CD4-positive, alpha-beta T cell treated with Interleukin-1 beta for 1 hour (primary cell): ENCODE results near the gene STAT4.

Experiments
- DNase-seq, 2 donors: peaks; one replicate each; pipeline ENCODE4 v3.0.0-alpha.2; 2020 to 2022

STAT4 gene, protein sequence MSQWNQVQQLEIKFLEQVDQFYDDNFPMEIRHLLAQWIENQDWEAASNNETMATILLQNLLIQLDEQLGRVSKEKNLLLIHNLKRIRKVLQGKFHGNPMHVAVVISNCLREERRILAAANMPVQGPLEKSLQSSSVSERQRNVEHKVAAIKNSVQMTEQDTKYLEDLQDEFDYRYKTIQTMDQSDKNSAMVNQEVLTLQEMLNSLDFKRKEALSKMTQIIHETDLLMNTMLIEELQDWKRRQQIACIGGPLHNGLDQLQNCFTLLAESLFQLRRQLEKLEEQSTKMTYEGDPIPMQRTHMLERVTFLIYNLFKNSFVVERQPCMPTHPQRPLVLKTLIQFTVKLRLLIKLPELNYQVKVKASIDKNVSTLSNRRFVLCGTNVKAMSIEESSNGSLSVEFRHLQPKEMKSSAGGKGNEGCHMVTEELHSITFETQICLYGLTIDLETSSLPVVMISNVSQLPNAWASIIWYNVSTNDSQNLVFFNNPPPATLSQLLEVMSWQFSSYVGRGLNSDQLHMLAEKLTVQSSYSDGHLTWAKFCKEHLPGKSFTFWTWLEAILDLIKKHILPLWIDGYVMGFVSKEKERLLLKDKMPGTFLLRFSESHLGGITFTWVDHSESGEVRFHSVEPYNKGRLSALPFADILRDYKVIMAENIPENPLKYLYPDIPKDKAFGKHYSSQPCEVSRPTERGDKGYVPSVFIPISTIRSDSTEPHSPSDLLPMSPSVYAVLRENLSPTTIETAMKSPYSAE

DNA sequence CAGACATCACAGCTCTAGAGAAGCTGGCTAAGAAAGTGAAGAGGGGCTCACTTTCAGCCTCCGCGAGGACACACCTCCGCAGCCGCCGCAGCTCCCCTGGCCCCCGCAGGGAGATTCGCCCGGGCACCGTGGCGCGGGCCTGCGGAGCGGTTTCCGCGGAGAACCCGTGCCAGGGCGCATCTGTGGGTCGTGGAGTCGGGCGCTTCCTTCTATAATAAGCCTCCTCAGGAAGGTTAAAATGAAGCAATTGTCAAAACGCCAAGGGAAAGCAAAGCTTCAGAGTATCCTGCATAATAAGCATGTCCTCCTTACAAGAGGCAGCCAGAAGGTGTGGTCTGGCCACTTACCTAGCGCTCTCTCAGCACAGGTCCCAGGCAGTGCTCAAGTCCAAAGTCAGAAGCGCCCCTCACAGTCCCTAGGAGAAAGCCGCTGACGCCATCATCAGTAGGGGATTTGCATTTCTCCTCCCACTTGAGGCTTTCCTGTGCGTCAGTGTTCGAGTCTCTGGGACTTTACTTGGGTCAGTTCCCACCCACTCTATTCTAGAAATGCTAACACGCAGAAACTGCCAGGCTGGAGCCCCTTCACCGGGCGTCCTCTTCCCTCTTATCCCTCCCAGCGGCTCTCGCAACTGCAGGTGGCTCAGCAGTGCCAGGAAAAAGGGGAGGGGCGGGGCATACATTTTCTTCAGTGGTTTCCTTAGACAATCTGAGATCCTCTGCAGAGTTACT, at the start of gene STAT4:
Gene STAT4, minus strand, starts transcription at position 395 of the 731 bp plus-strand sequence. CDS start 2,791 bp downstream, outside the sequence.
- peak; percentile 89 for DNase-seq

DNA sequence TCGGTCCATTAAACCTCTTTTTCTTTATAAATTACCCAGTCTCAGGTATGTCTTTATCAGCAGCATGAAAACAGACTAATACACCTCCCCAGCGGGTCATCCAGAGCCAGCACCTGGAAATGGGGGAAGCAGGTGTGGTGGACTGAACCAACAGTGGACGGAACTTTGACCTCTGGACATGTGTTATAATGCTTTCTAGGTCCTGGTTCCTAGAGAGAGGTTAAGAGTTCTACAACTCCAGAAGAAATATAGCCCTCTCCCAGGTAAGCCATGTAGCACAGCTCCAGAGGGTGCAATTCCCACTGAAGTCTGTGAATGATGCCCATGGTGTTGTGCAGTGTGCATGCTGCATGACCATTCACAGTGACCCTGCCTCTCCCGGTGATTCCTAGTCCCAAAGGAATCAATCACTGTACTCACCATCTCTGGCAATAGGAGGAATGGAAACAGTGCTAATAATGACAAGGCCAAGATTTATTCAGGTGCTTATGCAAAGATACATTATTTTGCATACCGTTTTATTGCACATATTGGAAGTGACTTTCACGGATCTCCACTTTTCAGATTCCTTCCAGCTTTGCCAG, 49.2 kb upstream of the STAT4 start:
- no peak for DNase-seq

DNA sequence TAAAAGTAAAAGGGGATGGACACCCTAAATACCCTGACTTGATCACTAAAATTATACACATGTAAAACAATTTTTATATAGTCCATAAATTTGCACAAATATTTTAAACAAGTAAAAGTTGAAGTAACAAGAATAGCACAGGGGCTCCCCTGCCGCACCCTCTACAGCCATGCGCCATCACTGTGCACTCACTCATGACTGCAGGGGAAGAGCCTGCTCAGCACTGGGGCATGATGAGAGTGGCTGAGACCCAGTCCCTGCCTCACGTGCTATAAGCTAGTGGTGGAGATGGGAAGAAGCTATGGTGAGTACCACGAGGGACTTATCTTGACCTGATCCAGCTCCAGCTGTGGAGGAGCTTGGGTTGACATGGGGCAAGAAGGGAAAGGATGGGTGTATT, 47.5 kb upstream of the STAT4 start:
- no peak for DNase-seq

DNA sequence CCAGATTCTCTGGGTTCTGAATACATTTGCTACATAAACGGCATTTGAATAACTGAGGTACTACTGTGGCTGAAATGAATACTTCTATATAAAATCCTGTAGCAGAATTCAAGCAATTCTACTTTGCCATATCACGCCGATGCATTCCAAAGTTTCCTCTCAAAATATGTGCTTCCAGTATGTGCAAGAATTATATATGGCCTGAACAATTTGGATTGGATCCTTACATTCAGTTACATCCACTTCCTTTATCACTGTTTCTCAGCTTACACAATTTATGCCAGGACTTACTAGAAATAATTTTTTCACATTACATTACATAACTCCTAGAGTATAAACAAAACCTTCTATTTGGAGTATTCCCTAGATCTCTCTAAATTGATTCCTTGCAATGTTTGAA, 46.3 kb upstream of the STAT4 start:
- DNase-seq, result no peak

DNA sequence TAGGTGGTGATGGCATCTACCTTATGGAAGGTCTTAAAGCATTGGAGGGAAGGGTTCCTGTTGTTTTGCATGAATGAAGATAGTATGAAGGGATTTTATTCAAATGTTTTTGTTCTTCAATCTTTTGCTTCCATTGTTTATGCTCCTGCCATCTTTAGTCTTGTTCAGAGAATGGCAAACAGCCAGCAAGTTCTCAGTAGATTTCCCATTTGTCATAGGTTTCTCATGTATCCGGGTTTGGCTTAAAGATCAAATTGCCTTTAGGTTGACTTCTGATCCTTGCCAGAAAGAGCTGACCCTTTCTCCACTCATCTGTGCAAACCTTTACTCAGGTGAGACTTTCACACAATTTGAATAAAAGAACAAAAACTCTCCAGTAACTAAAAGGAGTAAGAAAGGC, 44.2 kb upstream of the STAT4 start:
- DNase-seq, result no peak

DNA sequence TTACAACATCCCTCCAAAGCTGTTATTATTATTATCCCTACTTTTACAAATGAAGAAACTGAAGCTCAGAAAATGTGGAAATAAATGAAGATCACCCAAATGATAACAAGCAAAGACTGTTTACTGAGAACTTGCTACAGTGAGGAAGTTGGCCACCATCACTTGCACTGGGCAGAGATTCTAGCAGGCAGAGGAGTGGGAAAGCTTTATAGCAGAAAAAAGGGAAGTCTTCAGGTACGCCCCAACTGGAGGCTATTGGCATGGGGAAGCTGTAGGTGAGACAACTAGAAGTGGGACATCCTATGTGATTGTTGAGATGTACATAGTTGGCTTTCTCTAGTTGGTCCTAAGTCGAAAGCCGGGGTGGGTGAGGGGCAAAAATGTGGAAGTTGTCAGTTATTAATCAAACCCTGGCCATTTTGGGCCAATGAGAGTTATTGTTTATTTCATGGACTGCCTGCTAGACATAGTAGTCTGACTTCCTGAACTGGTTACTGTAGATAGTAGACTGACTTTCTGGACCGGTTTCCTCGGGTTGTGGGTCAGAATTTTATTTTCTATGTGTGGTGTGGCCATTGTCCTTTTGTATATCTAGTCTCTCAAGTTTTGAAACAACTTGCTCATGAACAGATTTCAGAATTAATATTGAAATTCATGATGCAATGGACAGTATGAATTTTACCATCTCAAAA, 40.2 kb upstream of the STAT4 start:
- no peak for DNase-seq

DNA sequence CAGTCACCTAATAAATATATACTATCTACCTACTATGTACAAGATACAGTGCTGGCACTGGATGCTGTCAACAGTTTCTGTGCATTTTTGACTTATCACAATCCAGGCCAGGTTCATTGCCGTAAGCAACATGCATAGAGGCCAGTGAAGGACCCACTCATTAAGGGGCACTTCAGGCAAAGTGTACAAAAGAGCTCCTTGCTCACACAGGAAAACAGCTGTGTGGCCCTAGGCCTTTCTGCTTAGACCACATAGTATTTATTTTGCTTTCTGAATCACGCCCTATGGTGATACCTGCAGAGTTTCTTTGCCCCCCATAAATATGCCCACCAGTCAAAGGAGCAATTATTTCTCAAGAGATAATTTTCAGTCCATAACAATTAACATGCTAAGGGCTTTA, 39.6 kb upstream of the STAT4 start:
- DNase-seq, result no peak

DNA sequence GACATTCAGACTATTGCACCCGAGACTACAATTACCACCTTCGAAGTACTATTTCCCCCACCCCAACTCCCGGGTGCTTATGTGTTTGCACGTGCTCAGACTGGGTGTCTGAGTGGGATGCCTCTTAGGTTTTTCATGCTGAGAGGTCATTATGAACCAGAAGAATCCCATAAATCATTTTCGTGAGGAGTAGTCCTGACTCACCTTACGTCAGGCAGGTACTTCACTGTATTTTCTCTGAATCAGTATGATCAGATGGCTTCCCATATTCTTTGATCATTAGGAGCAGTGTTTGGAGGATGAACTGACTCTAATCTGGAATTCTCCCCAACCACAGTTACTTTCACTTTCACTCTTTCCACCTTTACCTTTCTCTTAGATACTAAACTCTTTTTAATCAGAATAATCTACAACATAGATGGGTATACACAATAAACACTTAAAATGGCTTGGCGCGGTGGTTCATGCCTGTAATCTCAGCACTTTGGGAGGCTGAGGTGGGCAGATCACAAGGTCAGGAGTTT, 38.4 kb upstream of the STAT4 start:
- DNase-seq, result no peak

DNA sequence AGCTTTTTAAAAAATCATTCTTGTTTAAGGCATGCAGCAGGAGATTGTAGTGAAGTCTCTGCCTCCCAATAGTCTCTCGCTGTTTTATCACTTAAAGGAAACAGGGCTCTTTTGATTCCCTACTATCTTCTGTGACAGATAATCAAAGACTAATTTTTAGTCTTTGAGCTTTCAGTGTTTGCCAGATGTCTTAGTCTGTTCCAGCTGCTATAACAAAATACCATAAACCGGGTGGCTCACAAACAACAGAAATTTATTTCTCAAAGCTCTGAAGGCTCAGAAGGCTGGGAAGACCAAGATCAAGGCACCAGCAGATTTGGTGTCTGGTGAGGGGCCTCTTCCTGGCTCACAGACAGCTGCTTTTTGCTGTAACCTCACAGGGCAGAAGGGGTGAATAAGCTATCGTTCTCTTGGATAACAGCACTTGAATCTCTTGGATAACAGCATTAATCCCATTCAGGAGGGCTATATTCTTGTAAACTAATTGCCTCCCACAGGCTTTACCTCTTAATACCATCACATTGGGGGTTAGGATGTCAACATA, 37.8 kb upstream of the STAT4 start:
- DNase-seq, result no peak

DNA sequence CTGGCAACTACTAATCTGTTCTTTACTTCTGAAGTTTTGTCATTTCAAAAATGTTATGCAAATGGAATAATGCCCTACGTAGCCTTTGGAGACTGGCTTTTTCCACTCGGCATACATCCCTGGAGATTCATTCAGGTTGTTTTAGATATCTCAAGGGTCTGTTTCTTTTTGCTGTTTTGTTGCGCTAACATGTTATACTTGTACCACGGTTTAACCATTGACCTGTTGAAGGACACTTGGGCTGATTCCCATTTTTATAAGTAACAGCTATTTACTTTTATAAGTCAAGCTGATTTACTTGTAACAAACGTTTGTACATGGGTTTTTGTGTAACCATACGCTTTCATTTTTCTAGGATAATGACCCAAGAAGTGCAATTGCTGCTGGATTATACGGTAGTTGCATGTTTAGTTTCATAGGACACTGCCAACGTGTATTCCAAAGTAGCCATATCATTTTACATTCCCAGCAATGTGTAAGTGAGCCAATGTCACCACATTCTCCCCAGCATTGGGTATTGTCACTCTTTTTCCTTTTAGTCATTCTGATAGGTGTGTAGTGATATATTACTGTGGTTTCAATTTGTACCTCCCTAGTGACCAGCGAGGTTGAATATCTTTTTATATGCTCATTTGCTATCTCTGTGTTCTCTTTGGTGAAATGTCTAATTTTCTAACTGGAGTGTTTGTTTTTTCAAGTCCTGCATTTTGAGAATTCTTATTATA, 36.5 kb upstream of the STAT4 start:
- no peak for DNase-seq

DNA sequence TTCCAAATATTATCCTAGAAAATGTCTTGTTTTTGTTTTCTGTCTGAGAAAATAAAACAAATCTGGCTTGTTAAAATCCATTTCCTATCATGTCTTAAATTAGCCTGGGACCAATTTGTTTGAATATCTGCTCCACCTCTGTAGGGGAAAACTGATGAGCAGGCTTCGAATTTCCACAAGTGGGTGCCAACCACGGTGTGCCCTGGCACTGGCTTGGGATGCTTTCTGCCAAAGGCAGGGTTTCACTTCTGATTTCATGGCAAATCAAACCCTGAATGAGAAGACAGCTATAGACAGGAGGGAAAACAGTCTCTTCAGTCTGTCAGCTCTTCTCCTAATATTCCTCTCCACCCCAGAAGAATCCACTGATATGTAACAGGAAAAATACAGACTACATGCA, 33.7 kb upstream of the STAT4 start:
- DNase-seq, result no peak

DNA sequence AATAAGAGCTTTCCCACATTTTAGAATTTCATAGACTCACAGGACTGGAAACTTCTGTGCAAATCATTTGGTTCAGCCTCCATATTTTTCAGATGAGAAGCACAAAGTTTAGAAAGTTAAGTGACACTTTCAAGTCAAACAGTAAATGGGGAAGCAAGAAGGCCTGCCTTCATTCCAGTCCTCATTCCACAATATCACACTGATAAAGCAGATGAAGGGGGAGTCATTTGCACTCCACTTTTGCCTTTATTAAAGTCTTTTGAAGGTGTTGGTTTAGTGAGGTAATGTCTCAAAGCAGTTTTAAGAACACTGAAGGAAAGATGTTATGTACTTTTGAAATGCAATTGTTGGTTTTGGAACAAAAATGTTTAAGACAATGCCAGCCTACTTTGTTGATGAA, 32.7 kb upstream of the STAT4 start:
- no peak for DNase-seq

DNA sequence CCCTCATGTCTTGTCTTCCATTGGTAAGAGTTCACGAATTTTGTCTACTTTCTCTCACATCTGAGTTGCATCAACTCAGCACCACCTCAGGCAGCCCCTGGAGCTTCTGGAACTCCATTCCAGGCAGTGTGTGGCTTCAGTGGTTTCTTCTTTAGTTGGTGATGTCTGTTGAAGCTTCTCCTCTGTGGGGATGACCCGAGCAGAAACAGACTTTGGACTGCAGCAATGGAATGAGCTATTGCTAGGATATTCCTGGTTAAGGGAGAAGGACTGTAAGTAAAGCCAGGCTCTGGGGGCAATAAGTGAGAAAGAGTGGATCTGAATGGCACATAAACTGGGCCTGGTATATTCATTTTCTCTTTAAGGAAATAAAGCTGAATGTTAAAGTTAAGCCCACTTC, 32.3 kb upstream of the STAT4 start:
- DNase-seq, result no peak

DNA sequence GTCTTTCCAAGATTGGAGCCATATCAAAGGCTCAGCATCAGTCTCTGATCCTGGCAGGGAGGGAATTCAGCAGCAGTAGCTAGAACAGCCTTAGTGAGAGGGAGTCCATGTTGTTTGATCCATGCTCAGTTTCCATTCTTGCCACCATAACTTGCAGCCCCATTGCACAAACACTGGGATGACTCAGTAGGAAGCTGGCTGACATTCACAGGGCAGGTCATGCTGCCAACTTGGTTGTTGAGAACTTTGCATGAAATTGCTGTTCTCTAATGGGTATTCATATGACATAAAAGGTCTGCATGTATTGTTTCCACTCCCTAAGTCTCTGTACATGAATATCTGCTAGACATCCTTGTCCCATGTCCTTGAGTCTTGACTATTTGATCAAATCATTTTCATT, 29.9 kb upstream of the STAT4 start:
- DNase-seq, result no peak

DNA sequence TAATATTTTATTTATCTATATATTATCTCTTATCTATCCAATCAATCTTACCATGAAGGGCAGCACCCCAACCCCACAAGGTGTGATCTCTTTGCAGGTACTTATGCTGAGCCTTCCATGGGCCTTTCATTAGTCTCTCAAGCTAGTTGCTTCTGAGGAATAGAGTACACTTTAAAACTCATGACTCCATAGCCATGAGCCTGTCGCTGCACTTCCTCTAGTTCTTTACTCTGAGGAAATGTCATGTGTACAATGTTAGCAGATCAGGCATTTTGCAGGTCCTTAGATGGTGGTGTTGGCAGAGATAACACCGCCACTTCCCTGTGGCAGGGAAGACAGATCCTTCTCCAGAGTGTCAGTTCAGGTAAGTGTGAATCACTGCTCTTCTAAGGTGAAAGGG, 29.5 kb upstream of the STAT4 start:
- DNase-seq, result no peak

DNA sequence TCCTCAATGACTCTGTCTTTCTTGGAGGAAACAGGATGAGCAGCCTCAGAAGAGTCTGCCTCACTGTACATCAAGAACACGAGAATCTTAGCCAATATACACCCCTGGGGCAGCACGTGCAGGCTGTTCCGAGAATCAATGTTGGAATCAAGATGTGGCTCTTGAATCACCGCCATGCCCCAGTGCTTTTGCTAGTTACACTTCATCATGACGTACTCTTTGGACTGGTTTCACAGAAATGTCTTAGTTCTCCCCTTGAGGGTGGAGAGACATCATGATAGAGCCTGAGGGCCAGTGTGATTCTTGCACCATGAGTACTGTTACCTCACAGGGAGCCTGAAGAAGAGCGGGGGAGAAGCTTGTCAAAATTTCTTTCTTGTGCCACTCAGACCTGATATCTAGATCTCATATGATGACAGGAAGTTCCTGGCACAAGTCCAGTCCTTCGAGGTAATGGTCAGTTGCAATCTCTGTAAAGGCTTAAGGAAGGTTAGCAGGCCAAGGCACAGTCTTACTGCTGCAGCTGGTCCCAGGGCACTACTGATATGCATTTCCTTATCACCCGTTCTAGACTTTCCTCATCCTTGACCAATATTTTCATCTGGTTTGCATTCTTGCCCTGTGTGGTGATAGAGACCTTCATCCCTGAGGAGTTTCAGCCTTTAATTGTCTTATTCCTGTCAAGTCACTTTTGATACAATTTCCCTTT, 28.2 kb upstream of the STAT4 start:
- no peak for DNase-seq

DNA sequence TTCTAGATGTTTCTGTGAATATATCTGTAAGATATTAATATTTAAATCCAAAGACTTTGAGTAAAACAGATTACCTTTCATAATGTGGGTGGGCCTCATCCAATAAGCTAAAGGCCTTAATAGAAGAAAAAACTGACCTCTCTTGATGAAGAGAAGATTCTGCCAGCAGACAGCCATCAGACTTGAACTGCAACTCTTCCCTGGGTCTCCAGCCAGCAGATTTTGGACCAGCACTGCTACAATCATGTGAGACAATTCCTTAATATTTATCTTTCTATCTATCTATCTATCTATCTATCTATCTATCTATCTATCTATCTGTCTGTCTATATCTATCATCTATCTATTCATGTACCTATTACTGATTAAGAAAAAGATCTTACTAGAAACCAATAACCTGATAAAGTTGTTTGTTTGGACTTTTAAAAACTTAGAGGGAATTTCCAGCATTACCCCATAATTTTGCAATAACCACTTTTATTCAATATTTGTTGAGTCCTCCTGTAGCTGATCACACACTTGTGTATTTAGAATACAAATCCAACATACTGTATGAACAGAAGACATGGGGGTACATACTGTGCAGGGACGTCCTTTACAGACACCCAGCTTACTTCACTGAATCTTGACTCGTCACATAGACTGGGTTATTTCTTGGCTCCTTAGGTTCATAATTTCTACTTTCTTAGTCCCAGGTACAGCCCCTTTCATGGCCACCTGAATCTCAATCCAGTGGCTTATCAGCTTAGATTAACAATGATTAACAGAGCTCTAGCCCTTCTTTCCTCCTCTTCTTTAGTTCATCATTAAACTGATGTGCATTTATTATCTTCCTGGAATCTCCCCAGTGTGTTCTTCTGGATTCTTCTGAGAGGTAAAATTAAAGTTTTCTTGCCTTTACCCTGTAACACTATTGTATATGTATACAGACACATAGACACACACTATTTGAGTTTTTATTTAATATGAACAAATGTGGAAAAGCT, 27.2 kb upstream of the STAT4 start:
- no peak for DNase-seq

DNA sequence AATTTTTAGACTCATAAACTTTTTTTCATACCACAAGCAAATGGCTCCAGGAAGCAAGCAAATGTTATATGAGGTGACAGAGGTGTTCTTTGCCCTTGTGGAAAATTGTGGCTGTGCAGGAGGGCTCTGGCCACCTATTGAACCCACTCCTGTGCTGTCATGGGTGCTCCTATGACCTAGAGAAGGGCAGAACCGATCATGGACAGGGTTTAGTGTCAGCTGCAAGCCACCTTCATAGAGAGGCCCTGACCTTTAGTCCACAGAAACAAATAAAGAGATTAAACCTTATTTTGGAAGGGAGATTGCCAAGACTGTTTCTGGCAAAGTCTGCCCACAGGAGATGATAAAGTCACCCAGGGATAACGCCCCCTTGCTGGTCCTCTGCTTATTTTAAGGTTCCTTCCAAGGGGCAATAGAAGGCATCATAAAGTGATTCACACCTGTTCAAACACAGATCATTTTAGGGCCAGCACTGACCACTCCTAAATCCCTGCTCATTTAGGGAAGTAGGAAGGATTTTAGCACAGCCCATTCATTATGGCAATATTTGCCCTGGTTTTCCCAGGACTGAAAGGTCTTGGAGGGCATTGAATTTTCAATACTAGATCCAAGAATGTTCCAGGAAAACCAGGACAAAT, 26.1 kb upstream of the STAT4 start:
- DNase-seq, result no peak

DNA sequence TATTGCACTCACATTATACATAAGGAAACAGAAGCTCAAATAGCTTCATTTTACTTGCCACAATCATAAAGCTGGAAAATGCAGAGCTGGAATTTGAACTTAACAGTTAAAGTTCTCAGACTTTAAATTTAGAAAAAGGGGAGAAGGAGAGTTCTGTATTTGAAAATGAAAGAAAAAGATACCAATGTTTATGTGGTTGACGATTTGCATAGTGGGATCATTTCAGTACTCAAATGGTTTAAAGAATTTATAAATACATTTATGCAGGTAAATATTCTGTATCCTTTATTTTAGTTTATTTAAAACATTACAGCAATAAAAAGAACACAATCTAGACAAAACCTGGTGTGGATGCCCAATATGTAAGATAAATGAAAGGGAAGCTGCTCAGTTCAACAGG, 25.5 kb upstream of the STAT4 start:
- no peak for DNase-seq
